ENCODE data around the gene CPEB3.

GRCh38 chr10:92202536-92202935, 88.3 kb downstream of the CPEB3 start:
- TF ChIP-seq, protein P1, sequence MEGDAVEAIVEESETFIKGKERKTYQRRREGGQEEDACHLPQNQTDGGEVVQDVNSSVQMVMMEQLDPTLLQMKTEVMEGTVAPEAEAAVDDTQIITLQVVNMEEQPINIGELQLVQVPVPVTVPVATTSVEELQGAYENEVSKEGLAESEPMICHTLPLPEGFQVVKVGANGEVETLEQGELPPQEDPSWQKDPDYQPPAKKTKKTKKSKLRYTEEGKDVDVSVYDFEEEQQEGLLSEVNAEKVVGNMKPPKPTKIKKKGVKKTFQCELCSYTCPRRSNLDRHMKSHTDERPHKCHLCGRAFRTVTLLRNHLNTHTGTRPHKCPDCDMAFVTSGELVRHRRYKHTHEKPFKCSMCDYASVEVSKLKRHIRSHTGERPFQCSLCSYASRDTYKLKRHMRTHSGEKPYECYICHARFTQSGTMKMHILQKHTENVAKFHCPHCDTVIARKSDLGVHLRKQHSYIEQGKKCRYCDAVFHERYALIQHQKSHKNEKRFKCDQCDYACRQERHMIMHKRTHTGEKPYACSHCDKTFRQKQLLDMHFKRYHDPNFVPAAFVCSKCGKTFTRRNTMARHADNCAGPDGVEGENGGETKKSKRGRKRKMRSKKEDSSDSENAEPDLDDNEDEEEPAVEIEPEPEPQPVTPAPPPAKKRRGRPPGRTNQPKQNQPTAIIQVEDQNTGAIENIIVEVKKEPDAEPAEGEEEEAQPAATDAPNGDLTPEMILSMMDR (IDR thresholded peaks at IDR 0.05), result no peak
- TF ChIP-seq POLR2A (IDR thresholded peaks at IDR 0.05), result no peak
